BJ (cell line): ENCODE measurements around the gene AFG3L2. TPM values are rescaled to one million over a fixed set of nuclear protein-coding genes. Genes with fewer than 3 reads are reported as not detected.
A peak's percentile ranks its signal among the peaks of the same experiment; 100 is the strongest.

Source experiments
- CTCF ChIA-PET: fragments of 350-600 bp; formaldehyde crosslinking; extraction: SDS; loops from one replicate; lab custom pipeline; 2021; ENCODE audit warnings: antibody characterized with exemption, inconsistent platforms; lab: Yijun Ruan, JAX
- POLR2A ChIA-PET: fragments of 300-600 bp; sonication (Branson Sonifier 250); formaldehyde crosslinking; extraction: SDS; loops from one replicate; lab custom pipeline; 2021; ENCODE audit warnings: antibody characterized with exemption; lab: Charles Lee
- DNase-seq: peaks from one replicate; pipeline ENCODE4 v3.0.0-alpha.2; 2011; ENCODE audit warnings: low read depth
- H3K27me3 ChIP-seq: 2 replicates; pipeline ENCODE4 v1.6.0; 2011; ENCODE audit warnings: low read length; ENCODE audit not compliant: control insufficient read depth, insufficient read depth
- H3K36me3 ChIP-seq: 2 replicates; pipeline ENCODE4 v1.5.1; 2011; ENCODE audit warnings: low read length; ENCODE audit not compliant: control insufficient read depth, insufficient read depth
- H3K4me3 ChIP-seq: 2 replicates; pipeline ENCODE4 v1.5.1; 2011; ENCODE audit warnings: low read depth, mild to moderate bottlenecking, control low read depth, low read length
- CTCF ChIP-seq: IDR thresholded peaks from 2 replicates; pipeline ENCODE4 v1.5.1; 2011; ENCODE audit warnings: low read depth, mild to moderate bottlenecking, control low read depth, inconsistent platforms, low read length, moderate library complexity; ENCODE audit not compliant: insufficient read depth
- polyA plus RNA-seq: library from polyadenylated mRNA; depleted of rRNA; stranded (reverse); fragments of >200 nt; gene quantifications from 2 replicates; pipeline ENCODE4 v1.2.3, GENCODE V29; 2011

Gene AFG3L2
- polyA plus RNA-seq, 1 experiment: 25.5 TPM

GRCh38 chr18:12330766-12331165 lies 46.3 kb downstream of the AFG3L2 start:
- CTCF ChIA-PET: interaction anchor here (1.2 to 2.3 kb wide), 2 partner anchors 12 to 59 kb away, joined by 3 to 7 read pairs; no protein-coding TSS in a partner anchor
- Histone ChIP-seq H3K36me3 (peaks cover 24% of the 10 kb centered on the region), H3K27me3 (no peaks in the 10 kb centered on the region), H3K4me3 (no peak overlapping the region)
- POLR2A ChIA-PET: interaction anchor here (0.7 kb wide), 1 partner anchor 10 kb away, joined by 4 read pairs; no protein-coding TSS in a partner anchor
- no peak for TF ChIP-seq CTCF
- DNase-seq: no peak

- Histone ChIP-seq H3K4me3 (no peak overlapping the region), H3K36me3 (peaks cover 29% of the 10 kb centered on the region), H3K27me3 (no peaks in the 10 kb centered on the region)
- DNase-seq: no peak
- ChIA-PET POLR2A (no interaction called here), CTCF (interaction anchor here (0.8 to 2.3 kb wide), 11 partner anchors 9 to 331 kb away, joined by 3 to 28 read pairs (median 7); no protein-coding TSS in a partner anchor)
- TF ChIP-seq CTCF: no peak
These were observed 47.8 kb downstream of the AFG3L2 start for GRCh38 chr18:12329125-12329698.

- ChIA-PET CTCF (interaction anchor here (0.6 to 2.3 kb wide), 22 partner anchors 8 to 1230 kb away, joined by 3 to 28 read pairs (median 6); no protein-coding TSS in a partner anchor), POLR2A (no interaction called here)
- no peak for DNase-seq
- no peak for TF ChIP-seq CTCF
- Histone ChIP-seq H3K4me3 (no peak overlapping the region), H3K27me3 (no peaks in the 10 kb centered on the region), H3K36me3 (peaks cover 25% of the 10 kb centered on the region)
These were observed 48.7 kb downstream of the AFG3L2 start for GRCh38 chr18:12328179-12328823.

- CTCF ChIA-PET: interaction anchor here (0.7 to 2.1 kb wide), 19 partner anchors 9 to 332 kb away, joined by 3 to 28 read pairs (median 7); no protein-coding TSS in a partner anchor
These were observed 49.4 kb downstream of the AFG3L2 start for GRCh38 chr18:12327510-12328178.

More at GRCh38 chr18:12327510-12328178, 49.4 kb downstream of the AFG3L2 start:
- DNase-seq: no peak
- H3K27me3 ChIP-seq: no peaks in the 10 kb centered on the region
- POLR2A ChIA-PET: no interaction called here
- H3K36me3 ChIP-seq: peaks cover 25% of the 10 kb centered on the region
- peak; percentile 91 for TF ChIP-seq CTCF
- H3K4me3 ChIP-seq: no peak overlapping the region
